Activated naive CD8-positive, alpha-beta T cell treated with anti-CD3 and anti-CD28 coated beads for 36 hours (primary cell): ENCODE measurements around the gene FBXO45. TPM values are rescaled to one million over a fixed set of nuclear protein-coding genes. Genes with fewer than 3 reads are reported as not detected.
A peak's percentile ranks its signal among the peaks of the same experiment; 100 is the strongest.
"Not testable (repeated sequence)": the region's sequence is repeated elsewhere in the genome, so short reads cannot be mapped to it uniquely, and the experiment has no call there.

ENCODE experiments used
- DNase-seq: peaks from one replicate; pipeline ENCODE4 v3.0.0; 2021
- H3K27ac Mint-ChIP-seq: one replicate; pipeline ENCODE4 v1.8.0; 2022; ENCODE audit warnings: mild to moderate bottlenecking, moderate library complexity, mixed read lengths
- H3K27me3 Mint-ChIP-seq: one replicate; pipeline ENCODE4 v1.8.0; 2022; ENCODE audit warnings: mild to moderate bottlenecking, mixed read lengths
- H3K36me3 Mint-ChIP-seq: one replicate; pipeline ENCODE4 v1.8.0; 2021; ENCODE audit warnings: mild to moderate bottlenecking, mixed read lengths
- H3K4me1 Mint-ChIP-seq: one replicate; pipeline ENCODE4 v1.8.0; 2021; ENCODE audit warnings: mixed read lengths
- H3K4me3 Mint-ChIP-seq: one replicate; pipeline ENCODE4 v1.8.0; 2022; ENCODE audit warnings: mild to moderate bottlenecking, moderate library complexity, mixed read lengths
- H3K9me3 Mint-ChIP-seq: one replicate; pipeline ENCODE4 v1.8.0; 2022; ENCODE audit warnings: mixed read lengths
- total RNA-seq, 2 experiments: library from RNA; stranded (reverse); gene quantifications; one replicate each; pipeline ENCODE4 v1.2.3, GENCODE V29; 2021

Gene FBXO45, protein sequence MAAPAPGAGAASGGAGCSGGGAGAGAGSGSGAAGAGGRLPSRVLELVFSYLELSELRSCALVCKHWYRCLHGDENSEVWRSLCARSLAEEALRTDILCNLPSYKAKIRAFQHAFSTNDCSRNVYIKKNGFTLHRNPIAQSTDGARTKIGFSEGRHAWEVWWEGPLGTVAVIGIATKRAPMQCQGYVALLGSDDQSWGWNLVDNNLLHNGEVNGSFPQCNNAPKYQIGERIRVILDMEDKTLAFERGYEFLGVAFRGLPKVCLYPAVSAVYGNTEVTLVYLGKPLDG
- 10 to 100 TPM; 26.1 to 26.3 TPM for total RNA-seq

DNA sequence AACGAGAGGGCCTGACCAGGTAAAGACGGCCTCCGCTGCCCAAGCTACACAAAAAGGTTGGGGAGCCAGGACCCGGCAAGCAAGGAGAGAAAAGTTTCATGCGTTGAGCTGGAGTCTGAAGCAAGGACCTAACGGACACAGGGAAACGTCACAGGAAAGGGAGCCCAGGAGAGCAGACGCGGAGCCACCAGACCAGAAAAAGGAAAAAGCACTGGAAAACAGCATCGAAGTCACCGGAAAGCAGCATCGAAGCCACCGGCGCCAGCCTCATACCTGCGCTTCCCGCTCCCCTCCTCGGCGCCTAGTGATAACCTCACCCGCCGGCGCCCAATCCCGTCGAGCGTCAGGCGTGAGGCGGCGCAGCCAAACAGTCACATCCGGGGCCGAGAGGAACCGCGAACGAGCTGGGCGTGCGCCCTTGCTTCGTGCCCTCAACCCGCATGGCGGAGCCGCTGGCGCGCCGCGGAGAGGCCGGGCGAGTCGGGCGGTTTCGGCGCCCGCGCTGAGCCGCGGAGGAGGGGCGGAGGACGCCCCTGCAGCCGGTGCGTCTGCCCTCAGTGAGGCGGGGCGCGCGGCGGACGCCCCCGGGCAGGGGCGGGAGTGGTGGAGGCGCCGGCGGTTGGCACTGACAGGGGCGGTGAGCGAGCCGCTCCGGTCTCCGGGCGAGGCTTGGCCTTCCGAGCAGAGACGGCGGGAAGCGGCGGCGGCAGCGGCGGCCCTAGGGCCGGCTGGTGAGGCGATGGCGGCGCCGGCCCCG lies at the start of gene FBXO45, which contains the start of gene WDR53:
Gene FBXO45 (plus strand): TSS at position 415 of the 757 bp plus-strand sequence. CDS start 325 bp downstream, at position 740.
Gene WDR53 (minus strand): TSS at position 309 of the 757 bp plus-strand sequence. CDS start 7,079 bp downstream, outside the sequence.
- H3K4me3 Mint-ChIP-seq, result peak within 1 kb of the TSS; percentile 97
- H3K4me1 Mint-ChIP-seq, result peaks cover 38% of the 10 kb centered on the region
- peak within 1 kb of the TSS; percentile 96 for H3K27ac Mint-ChIP-seq
- H3K9me3 Mint-ChIP-seq, result no peaks in the 10 kb centered on the region
- H3K36me3 Mint-ChIP-seq, result peaks cover 15% of the 10 kb centered on the region
- H3K27me3 Mint-ChIP-seq, result no peaks in the 10 kb centered on the region
- peak; percentile 96 for DNase-seq

DNA sequence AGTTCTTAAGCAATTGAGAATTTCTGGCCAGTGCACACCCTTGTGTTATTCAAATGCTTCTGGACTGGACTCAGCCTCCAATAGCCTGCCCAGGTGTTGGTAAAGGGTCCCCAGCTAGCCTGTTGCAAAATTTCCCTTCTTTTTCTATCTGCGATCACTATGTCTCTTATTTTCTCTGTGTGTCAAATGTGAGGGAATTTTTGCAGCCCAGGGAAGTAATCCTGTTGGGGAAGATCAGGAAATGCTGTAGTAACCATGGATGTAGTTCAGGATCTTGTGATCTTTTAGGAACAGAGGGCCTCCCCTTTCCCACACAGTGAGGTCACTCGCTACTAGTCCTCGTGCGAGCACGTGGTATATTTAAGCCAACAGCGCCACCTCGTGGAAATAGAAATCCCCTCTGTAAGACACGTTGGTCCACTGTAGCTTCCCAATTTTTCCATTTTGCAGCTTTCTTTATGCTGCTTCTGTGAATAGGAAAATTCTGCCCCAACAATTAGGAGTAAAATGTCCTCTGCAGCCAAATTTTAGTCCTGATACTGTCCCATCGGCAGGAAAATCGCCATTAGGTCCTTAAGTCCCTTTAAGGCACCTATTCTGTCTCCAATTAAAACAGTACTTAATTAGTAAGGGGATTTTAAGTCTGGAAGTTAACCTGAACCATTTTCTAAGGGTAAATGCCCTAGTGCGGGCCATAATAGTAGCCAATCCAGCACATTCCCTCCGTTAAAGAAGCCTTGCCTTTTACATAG lies 49.3 kb upstream of the FBXO45 start:
- Mint-ChIP-seq H3K4me3 (no peak overlapping the region), H3K36me3 (peaks cover 12% of the 10 kb centered on the region), H3K27ac (no peak overlapping the region), H3K9me3 (peaks cover 46% of the 10 kb centered on the region), H3K4me1 (no peaks in the 10 kb centered on the region), H3K27me3 (no peaks in the 10 kb centered on the region)
- DNase-seq, result no peak

- Mint-ChIP-seq H3K27me3 (no peaks in the 10 kb centered on the region), H3K9me3 (peaks cover 46% of the 10 kb centered on the region), H3K27ac (no peak overlapping the region), H3K36me3 (peaks cover 12% of the 10 kb centered on the region), H3K4me1 (no peaks in the 10 kb centered on the region), H3K4me3 (no peak overlapping the region)
- DNase-seq, result no peak
These were observed 48.8 kb upstream of the FBXO45 start for GRCh38 chr3:196519718-196520082.

GRCh38 chr3:196521291-196521690 lies 47.2 kb upstream of the FBXO45 start:
- Mint-ChIP-seq H3K9me3 (peaks cover 38% of the 10 kb centered on the region), H3K36me3 (peaks cover 12% of the 10 kb centered on the region)
- not testable (repeated sequence) for H3K4me3 Mint-ChIP-seq, H3K4me1 Mint-ChIP-seq, DNase-seq, H3K27me3 Mint-ChIP-seq, H3K27ac Mint-ChIP-seq

GRCh38 chr3:196523841-196524240 lies 44.6 kb upstream of the FBXO45 start:
- Mint-ChIP-seq H3K27ac (no peak overlapping the region), H3K4me1 (peaks cover 2% of the 10 kb centered on the region), H3K27me3 (peaks cover 11% of the 10 kb centered on the region), H3K9me3 (peaks cover 31% of the 10 kb centered on the region), H3K4me3 (no peak overlapping the region), H3K36me3 (peaks cover 12% of the 10 kb centered on the region)
- DNase-seq, result no peak

- no peak overlapping the region for H3K4me3 Mint-ChIP-seq
- H3K36me3 Mint-ChIP-seq, result peaks cover 12% of the 10 kb centered on the region
- no peak overlapping the region for H3K27ac Mint-ChIP-seq
- peaks cover 24% of the 10 kb centered on the region for H3K9me3 Mint-ChIP-seq
- peaks cover 17% of the 10 kb centered on the region for H3K27me3 Mint-ChIP-seq
- peaks cover 2% of the 10 kb centered on the region for H3K4me1 Mint-ChIP-seq
- no peak for DNase-seq
These were observed 43.9 kb upstream of the FBXO45 start for GRCh38 chr3:196524527-196524926.

GRCh38 chr3:196525141-196525540 lies 43.3 kb upstream of the FBXO45 start:
- H3K9me3 Mint-ChIP-seq, result peaks cover 20% of the 10 kb centered on the region
- H3K36me3 Mint-ChIP-seq, result peaks cover 12% of the 10 kb centered on the region
- H3K4me1 Mint-ChIP-seq, result peaks cover 2% of the 10 kb centered on the region
- no peak overlapping the region for H3K4me3 Mint-ChIP-seq
- no peak for DNase-seq
- peaks cover 17% of the 10 kb centered on the region for H3K27me3 Mint-ChIP-seq
- no peak overlapping the region for H3K27ac Mint-ChIP-seq

GRCh38 chr3:196528639-196529233 lies 39.7 kb upstream of the FBXO45 start:
- no peak overlapping the region for H3K27ac Mint-ChIP-seq
- H3K4me3 Mint-ChIP-seq, result peak overlapping the region; percentile 68
- DNase-seq, result peak; percentile 89
- peaks cover 2% of the 10 kb centered on the region for H3K4me1 Mint-ChIP-seq
- H3K36me3 Mint-ChIP-seq, result no peaks in the 10 kb centered on the region
- H3K27me3 Mint-ChIP-seq, result peaks cover 32% of the 10 kb centered on the region
- H3K9me3 Mint-ChIP-seq, result peaks cover 1% of the 10 kb centered on the region

DNA sequence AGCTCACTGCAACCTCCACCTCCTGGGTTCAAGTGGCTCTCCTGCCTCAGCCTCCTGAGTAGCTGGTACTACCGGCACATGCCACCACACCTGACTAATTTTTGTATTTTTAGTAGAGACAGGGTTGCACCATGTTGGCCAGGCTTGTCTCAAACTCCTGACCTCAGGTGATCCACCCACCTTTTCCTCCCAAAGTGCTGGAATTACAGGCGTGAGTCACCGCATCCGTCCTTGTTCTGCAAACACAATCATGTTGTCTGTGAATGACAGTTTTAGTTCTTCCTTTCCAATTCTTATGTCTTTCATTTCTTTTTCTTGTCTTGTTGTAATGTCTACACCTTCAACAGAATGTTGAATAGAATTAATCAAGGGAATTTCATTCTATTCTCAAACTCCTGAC lies 37.0 kb upstream of the FBXO45 start:
- H3K27me3 Mint-ChIP-seq, result peaks cover 26% of the 10 kb centered on the region
- DNase-seq, result no peak
- H3K4me1 Mint-ChIP-seq, result peaks cover 2% of the 10 kb centered on the region
- no peak overlapping the region for H3K4me3 Mint-ChIP-seq
- H3K27ac Mint-ChIP-seq, result no peak overlapping the region
- peaks cover 1% of the 10 kb centered on the region for H3K9me3 Mint-ChIP-seq
- H3K36me3 Mint-ChIP-seq, result no peaks in the 10 kb centered on the region

- H3K9me3 Mint-ChIP-seq, result peaks cover 1% of the 10 kb centered on the region
- no peaks in the 10 kb centered on the region for H3K36me3 Mint-ChIP-seq
- DNase-seq, result no peak
- H3K4me3 Mint-ChIP-seq, result no peak overlapping the region
- peaks cover 25% of the 10 kb centered on the region for H3K27me3 Mint-ChIP-seq
- no peak overlapping the region for H3K27ac Mint-ChIP-seq
- peaks cover 3% of the 10 kb centered on the region for H3K4me1 Mint-ChIP-seq
These were observed 35.2 kb upstream of the FBXO45 start for GRCh38 chr3:196533260-196533681.

- no peak overlapping the region for H3K4me3 Mint-ChIP-seq
- no peak overlapping the region for H3K27ac Mint-ChIP-seq
- peaks cover 6% of the 10 kb centered on the region for H3K27me3 Mint-ChIP-seq
- H3K36me3 Mint-ChIP-seq, result no peaks in the 10 kb centered on the region
- H3K9me3 Mint-ChIP-seq, result no peaks in the 10 kb centered on the region
- H3K4me1 Mint-ChIP-seq, result peaks cover 3% of the 10 kb centered on the region
- DNase-seq, result peak; percentile 35
These were observed 31.0 kb upstream of the FBXO45 start for GRCh38 chr3:196537319-196537984.

GRCh38 chr3:196541684-196542445 lies 26.6 kb upstream of the FBXO45 start:
- no peak for DNase-seq
- no peaks in the 10 kb centered on the region for H3K9me3 Mint-ChIP-seq
- peaks cover 6% of the 10 kb centered on the region for H3K27me3 Mint-ChIP-seq
- no peak overlapping the region for H3K27ac Mint-ChIP-seq
- peaks cover 3% of the 10 kb centered on the region for H3K4me1 Mint-ChIP-seq
- no peak overlapping the region for H3K4me3 Mint-ChIP-seq
- no peaks in the 10 kb centered on the region for H3K36me3 Mint-ChIP-seq

- DNase-seq, result no peak
- Mint-ChIP-seq H3K9me3 (peaks cover 5% of the 10 kb centered on the region), H3K36me3 (peaks cover 2% of the 10 kb centered on the region), H3K27me3 (no peaks in the 10 kb centered on the region), H3K4me3 (no peak overlapping the region), H3K27ac (no peak overlapping the region), H3K4me1 (no peaks in the 10 kb centered on the region)
These were observed 23.9 kb upstream of the FBXO45 start for GRCh38 chr3:196544491-196544992.
